Endothelial cell of umbilical vein (primary cell): ENCODE data around the gene ADAM19.

ENCODE experiments used
- CTCF ChIP-seq, 2 donors: IDR thresholded peaks; 1 replicate in 1 of 2; 2 replicates in 1 of 2; pipeline ENCODE4 v1.5.1; 2011; ENCODE audit warnings: low read length in 2 of 2, mild to moderate bottlenecking in 2 of 2, moderate library complexity in 2 of 2, control low read depth in 1 of 2, inconsistent platforms in 1 of 2, low read depth in 1 of 2; ENCODE audit not compliant: insufficient read depth in 1 of 2; ENCODE audit errors: extremely low read depth in 1 of 2
- EZH2 ChIP-seq: IDR thresholded peaks from 2 replicates; pipeline ENCODE4 v1.6.1; 2012; ENCODE audit warnings: borderline replicate concordance, low read depth, mild to moderate bottlenecking, moderate library complexity, low read length, inconsistent platforms; ENCODE audit not compliant: severe bottlenecking
- FOS ChIP-seq: IDR thresholded peaks from 2 replicates; pipeline ENCODE4 v1.6.1; 2011; ENCODE audit warnings: mild to moderate bottlenecking, low read length, moderate library complexity, borderline replicate concordance; ENCODE audit not compliant: insufficient read depth
- GATA2 ChIP-seq: IDR thresholded peaks from 2 replicates; pipeline ENCODE4 v1.7.0; 2011; ENCODE audit warnings: low read depth, mild to moderate bottlenecking, moderate library complexity, mixed read lengths, low read length; ENCODE audit not compliant: insufficient read length, insufficient read depth
- JUN ChIP-seq: IDR thresholded peaks from 2 replicates; pipeline ENCODE4 v1.6.1; 2011; ENCODE audit warnings: borderline replicate concordance, low read depth; ENCODE audit not compliant: insufficient read length, insufficient read depth
- MAX ChIP-seq: IDR thresholded peaks from 2 replicates; pipeline ENCODE4 v1.6.1; 2011; ENCODE audit not compliant: insufficient read depth, insufficient read length
- MYC ChIP-seq: IDR thresholded peaks from one replicate; pipeline ENCODE4 v1.6.1; 2011; ENCODE audit warnings: mild to moderate bottlenecking, low read depth, low read length
- POLR2A ChIP-seq: IDR thresholded peaks from 2 replicates; pipeline ENCODE4 v1.6.1; 2012; ENCODE audit warnings: low read depth, mild to moderate bottlenecking, control low read depth, low read length
- POLR2AphosphoS5 ChIP-seq: IDR thresholded peaks from 2 replicates; pipeline ENCODE4 v1.6.1; 2012; ENCODE audit warnings: low read depth, mild to moderate bottlenecking, control low read depth, low read length, moderate library complexity; ENCODE audit not compliant: insufficient read depth

GRCh38 chr5:157543825-157544622 is 31.6 kb downstream of the ADAM19 start:
- TF ChIP-seq EZH2 (no peak), POLR2A (no peak), JUN (no peak), CTCF (IDR thresholded peaks at IDR 0.05; ENCODE audit: extremely low read depth in 1 of 2, insufficient read depth in 1 of 2, low read depth in 1 of 2, low read length in 2 of 2) (no peak), MAX (no peak), POLR2AphosphoS5 (no peak), MYC (no peak), FOS (no peak), GATA2 (no peak)
